22Rv1 (cell line): Measurements from ENCODE around the gene HMBS.

Experiments used
- ZFX ChIP-seq: fragments of 450-650 bp; IDR thresholded peaks from 2 replicates; pipeline ENCODE4 v1.6.1; 2017; ENCODE audit warnings: antibody characterized with exemption, borderline replicate concordance
- TF ChIP-seq, protein P1 (sequence below): fragments of 450-650 bp; IDR thresholded peaks from 2 replicates; pipeline ENCODE4 v1.5.1; 2017; ENCODE audit warnings: mild to moderate bottlenecking

- TF ChIP-seq, protein P1, sequence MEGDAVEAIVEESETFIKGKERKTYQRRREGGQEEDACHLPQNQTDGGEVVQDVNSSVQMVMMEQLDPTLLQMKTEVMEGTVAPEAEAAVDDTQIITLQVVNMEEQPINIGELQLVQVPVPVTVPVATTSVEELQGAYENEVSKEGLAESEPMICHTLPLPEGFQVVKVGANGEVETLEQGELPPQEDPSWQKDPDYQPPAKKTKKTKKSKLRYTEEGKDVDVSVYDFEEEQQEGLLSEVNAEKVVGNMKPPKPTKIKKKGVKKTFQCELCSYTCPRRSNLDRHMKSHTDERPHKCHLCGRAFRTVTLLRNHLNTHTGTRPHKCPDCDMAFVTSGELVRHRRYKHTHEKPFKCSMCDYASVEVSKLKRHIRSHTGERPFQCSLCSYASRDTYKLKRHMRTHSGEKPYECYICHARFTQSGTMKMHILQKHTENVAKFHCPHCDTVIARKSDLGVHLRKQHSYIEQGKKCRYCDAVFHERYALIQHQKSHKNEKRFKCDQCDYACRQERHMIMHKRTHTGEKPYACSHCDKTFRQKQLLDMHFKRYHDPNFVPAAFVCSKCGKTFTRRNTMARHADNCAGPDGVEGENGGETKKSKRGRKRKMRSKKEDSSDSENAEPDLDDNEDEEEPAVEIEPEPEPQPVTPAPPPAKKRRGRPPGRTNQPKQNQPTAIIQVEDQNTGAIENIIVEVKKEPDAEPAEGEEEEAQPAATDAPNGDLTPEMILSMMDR = no peak
- TF ChIP-seq ZFX = no peak
Measured at GRCh38 chr11:119056421-119056999, 28.2 kb upstream of the HMBS start.
